ENCODE data around the gene LIG4. TPM values are rescaled to one million over a fixed set of nuclear protein-coding genes. Genes with fewer than 3 reads are reported as not detected.

Gene LIG4
- polyA plus RNA-seq, 1 of the 3 experiments (the other 2 are of a cell fraction): 3.3 TPM

DNA sequence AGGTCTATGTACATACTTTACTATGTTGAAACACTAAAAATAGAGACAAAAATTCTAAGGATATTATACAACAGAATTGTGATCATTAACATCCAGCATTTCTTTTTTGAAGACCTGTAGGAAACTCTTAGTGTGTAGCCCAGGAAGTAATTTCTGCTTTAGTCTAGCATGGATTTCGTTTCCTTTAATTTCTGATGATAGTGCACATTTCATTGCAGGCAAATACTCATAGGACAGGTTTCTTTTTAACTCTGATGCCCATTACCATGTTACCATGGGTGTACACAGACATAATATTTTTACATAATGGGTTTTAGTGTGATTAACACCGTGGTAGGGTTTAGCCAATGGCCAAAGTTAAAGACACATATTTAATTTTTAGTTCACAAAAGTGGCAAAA lies 27.1 kb downstream of the LIG4 start:
- TF ChIP-seq GABPA (IDR thresholded peaks at IDR 0.05; ENCODE audit: low read depth): no peak
- TF ChIP-seq MAX (IDR thresholded peaks at IDR 0.05; ENCODE audit: low read depth): no peak
- no peak for TF ChIP-seq FOSL2 (IDR thresholded peaks at IDR 0.05; ENCODE audit: borderline replicate concordance, low read depth)
- no peak for TF ChIP-seq EZH2phosphoT487 (IDR thresholded peaks at IDR 0.05; ENCODE audit: borderline replicate concordance, low read depth)
- no peak for TF ChIP-seq CHD2 (IDR thresholded peaks at IDR 0.05; ENCODE audit: low read length, partially characterized antibody)
- TF ChIP-seq JUND (IDR thresholded peaks at IDR 0.05): no peak
- TF ChIP-seq NRF1 (IDR thresholded peaks at IDR 0.05; ENCODE audit: low read depth, low read length): no peak
- no peak for TF ChIP-seq RCOR1 (IDR thresholded peaks at IDR 0.05; ENCODE audit: low read length)
- TF ChIP-seq TEAD4 (IDR thresholded peaks at IDR 0.05; ENCODE audit: borderline replicate concordance, insufficient read depth): no peak
- no peak for TF ChIP-seq IRF3 (IDR thresholded peaks at IDR 0.05; ENCODE audit: low read depth, low read length)
- no peaks in the 10 kb centered on the region for H3F3A ChIP-seq (replicated peaks; ENCODE audit: insufficient read depth)
- no peak overlapping the region for H2AFZ ChIP-seq (ENCODE audit: low read depth)
- no peaks in the 10 kb centered on the region for H3K9me2 ChIP-seq
- 6% methylated on average over 2 of the region's 2 CpGs for WGBS (ENCODE audit: low lambda C conversion rate)
- POLR2A ChIA-PET: no interaction called here
- H3K9me3 ChIP-seq: no peaks in the 10 kb centered on the region
- CTCF ChIA-PET: no interaction called here
- no peaks in the 10 kb centered on the region for H4K20me1 ChIP-seq (ENCODE audit: insufficient read depth)
- no peaks in the 10 kb centered on the region for H3K27me3 ChIP-seq (ENCODE audit: insufficient read depth)
- no peaks in the 10 kb centered on the region for H3K36me3 ChIP-seq (replicated peaks in 1 of 2; ENCODE audit: control insufficient read depth in 1 of 2, insufficient read depth in 2 of 2, low read length in 1 of 2)
- no peak for DNase-seq
- H3K9ac ChIP-seq: no peak overlapping the region
- no peak overlapping the region for H3K27ac ChIP-seq (ENCODE audit: low read depth in 2 of 2, low read length in 1 of 2)
- no peaks in the 10 kb centered on the region for H3K79me2 ChIP-seq (ENCODE audit: insufficient read depth)
- H3K4me1 ChIP-seq (ENCODE audit: control insufficient read depth in 1 of 2, insufficient read depth in 2 of 2, low read depth in 1 of 2, low read length in 1 of 2): no peaks in the 10 kb centered on the region; a peak in 1 of 4 replicates
- H3K4me3 ChIP-seq (ENCODE audit: low read depth in 2 of 2, low read length in 1 of 2): no peak overlapping the region
- H3K4me2 ChIP-seq: no peak overlapping the region

GRCh38 chr13:108185223-108185622 lies 30.1 kb downstream of the LIG4 start:
- CTCF ChIA-PET: interaction anchor here (0.9 kb wide), 1 partner anchor 8 kb away, joined by 3 read pairs; no protein-coding TSS in a partner anchor
- H3K4me3 ChIP-seq (ENCODE audit: low read depth in 2 of 2, low read length in 1 of 2): no peak overlapping the region
- H3K4me2 ChIP-seq: no peak overlapping the region
- 39% methylated on average over 3 of the region's 3 CpGs for WGBS (ENCODE audit: low lambda C conversion rate)
- no peaks in the 10 kb centered on the region for H3K27me3 ChIP-seq (ENCODE audit: insufficient read depth)
- H3F3A ChIP-seq (replicated peaks; ENCODE audit: insufficient read depth): no peaks in the 10 kb centered on the region
- DNase-seq: no peak
- H3K36me3 ChIP-seq (replicated peaks in 1 of 2; ENCODE audit: control insufficient read depth in 1 of 2, insufficient read depth in 2 of 2, low read length in 1 of 2): no peaks in the 10 kb centered on the region
- H3K9ac ChIP-seq: no peak overlapping the region
- H3K4me1 ChIP-seq (ENCODE audit: control insufficient read depth in 1 of 2, insufficient read depth in 2 of 2, low read depth in 1 of 2, low read length in 1 of 2): no peaks in the 10 kb centered on the region; a peak in 1 of 4 replicates
- H3K9me3 ChIP-seq: no peaks in the 10 kb centered on the region
- POLR2A ChIA-PET: no interaction called here
- no peak overlapping the region for H2AFZ ChIP-seq (ENCODE audit: low read depth)
- H3K79me2 ChIP-seq (ENCODE audit: insufficient read depth): no peaks in the 10 kb centered on the region
- H3K9me2 ChIP-seq: no peaks in the 10 kb centered on the region
- H3K27ac ChIP-seq (ENCODE audit: low read depth in 2 of 2, low read length in 1 of 2): no peak overlapping the region
- no peaks in the 10 kb centered on the region for H4K20me1 ChIP-seq (ENCODE audit: insufficient read depth)
- TF ChIP-seq RFX5 (IDR thresholded peaks at IDR 0.05; ENCODE audit: low read length) (no peak), CTCF (IDR thresholded peaks at IDR 0.05) (no peak), MXI1 (IDR thresholded peaks at IDR 0.05; ENCODE audit: low read depth, low read length) (no peak), TAF1 (IDR thresholded peaks at IDR 0.05; ENCODE audit: borderline replicate concordance, low read depth, low read length) (no peak), CHD2 (IDR thresholded peaks at IDR 0.05; ENCODE audit: low read length, partially characterized antibody) (no peak), RAD21 (IDR thresholded peaks at IDR 0.05; ENCODE audit: low read length) (no peak), JUND (IDR thresholded peaks at IDR 0.05) (no peak), USF1 (IDR thresholded peaks at IDR 0.05; ENCODE audit: borderline replicate concordance, low read depth) (no peak), TCF12 (IDR thresholded peaks at IDR 0.05) (no peak), IRF3 (IDR thresholded peaks at IDR 0.05; ENCODE audit: low read depth, low read length) (no peak), SMC3 (IDR thresholded peaks at IDR 0.05; ENCODE audit: low read depth, low read length) (no peak), MEF2A (IDR thresholded peaks at IDR 0.05; ENCODE audit: borderline replicate concordance, low read depth) (no peak), NRF1 (IDR thresholded peaks at IDR 0.05; ENCODE audit: low read depth, low read length) (no peak)
- TF ChIP-seq, protein P1, sequence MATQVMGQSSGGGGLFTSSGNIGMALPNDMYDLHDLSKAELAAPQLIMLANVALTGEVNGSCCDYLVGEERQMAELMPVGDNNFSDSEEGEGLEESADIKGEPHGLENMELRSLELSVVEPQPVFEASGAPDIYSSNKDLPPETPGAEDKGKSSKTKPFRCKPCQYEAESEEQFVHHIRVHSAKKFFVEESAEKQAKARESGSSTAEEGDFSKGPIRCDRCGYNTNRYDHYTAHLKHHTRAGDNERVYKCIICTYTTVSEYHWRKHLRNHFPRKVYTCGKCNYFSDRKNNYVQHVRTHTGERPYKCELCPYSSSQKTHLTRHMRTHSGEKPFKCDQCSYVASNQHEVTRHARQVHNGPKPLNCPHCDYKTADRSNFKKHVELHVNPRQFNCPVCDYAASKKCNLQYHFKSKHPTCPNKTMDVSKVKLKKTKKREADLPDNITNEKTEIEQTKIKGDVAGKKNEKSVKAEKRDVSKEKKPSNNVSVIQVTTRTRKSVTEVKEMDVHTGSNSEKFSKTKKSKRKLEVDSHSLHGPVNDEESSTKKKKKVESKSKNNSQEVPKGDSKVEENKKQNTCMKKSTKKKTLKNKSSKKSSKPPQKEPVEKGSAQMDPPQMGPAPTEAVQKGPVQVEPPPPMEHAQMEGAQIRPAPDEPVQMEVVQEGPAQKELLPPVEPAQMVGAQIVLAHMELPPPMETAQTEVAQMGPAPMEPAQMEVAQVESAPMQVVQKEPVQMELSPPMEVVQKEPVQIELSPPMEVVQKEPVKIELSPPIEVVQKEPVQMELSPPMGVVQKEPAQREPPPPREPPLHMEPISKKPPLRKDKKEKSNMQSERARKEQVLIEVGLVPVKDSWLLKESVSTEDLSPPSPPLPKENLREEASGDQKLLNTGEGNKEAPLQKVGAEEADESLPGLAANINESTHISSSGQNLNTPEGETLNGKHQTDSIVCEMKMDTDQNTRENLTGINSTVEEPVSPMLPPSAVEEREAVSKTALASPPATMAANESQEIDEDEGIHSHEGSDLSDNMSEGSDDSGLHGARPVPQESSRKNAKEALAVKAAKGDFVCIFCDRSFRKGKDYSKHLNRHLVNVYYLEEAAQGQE (IDR thresholded peaks at IDR 0.05; ENCODE audit: low read depth, low read length): no peak
